HG03432 (cell line): ENCODE measurements around the gene POGZ.
A peak's percentile ranks its signal among the peaks of the same experiment; 100 is the strongest.

ENCODE experiments used
- ATAC-seq: cut with Tn5 transposase; IDR thresholded peaks from one replicate; pipeline ENCODE4 v1.9.1; 2021; ENCODE audit warnings: mild to moderate bottlenecking, moderate library complexity; ENCODE audit not compliant: unreplicated experiment

Gene POGZ, protein sequence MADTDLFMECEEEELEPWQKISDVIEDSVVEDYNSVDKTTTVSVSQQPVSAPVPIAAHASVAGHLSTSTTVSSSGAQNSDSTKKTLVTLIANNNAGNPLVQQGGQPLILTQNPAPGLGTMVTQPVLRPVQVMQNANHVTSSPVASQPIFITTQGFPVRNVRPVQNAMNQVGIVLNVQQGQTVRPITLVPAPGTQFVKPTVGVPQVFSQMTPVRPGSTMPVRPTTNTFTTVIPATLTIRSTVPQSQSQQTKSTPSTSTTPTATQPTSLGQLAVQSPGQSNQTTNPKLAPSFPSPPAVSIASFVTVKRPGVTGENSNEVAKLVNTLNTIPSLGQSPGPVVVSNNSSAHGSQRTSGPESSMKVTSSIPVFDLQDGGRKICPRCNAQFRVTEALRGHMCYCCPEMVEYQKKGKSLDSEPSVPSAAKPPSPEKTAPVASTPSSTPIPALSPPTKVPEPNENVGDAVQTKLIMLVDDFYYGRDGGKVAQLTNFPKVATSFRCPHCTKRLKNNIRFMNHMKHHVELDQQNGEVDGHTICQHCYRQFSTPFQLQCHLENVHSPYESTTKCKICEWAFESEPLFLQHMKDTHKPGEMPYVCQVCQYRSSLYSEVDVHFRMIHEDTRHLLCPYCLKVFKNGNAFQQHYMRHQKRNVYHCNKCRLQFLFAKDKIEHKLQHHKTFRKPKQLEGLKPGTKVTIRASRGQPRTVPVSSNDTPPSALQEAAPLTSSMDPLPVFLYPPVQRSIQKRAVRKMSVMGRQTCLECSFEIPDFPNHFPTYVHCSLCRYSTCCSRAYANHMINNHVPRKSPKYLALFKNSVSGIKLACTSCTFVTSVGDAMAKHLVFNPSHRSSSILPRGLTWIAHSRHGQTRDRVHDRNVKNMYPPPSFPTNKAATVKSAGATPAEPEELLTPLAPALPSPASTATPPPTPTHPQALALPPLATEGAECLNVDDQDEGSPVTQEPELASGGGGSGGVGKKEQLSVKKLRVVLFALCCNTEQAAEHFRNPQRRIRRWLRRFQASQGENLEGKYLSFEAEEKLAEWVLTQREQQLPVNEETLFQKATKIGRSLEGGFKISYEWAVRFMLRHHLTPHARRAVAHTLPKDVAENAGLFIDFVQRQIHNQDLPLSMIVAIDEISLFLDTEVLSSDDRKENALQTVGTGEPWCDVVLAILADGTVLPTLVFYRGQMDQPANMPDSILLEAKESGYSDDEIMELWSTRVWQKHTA (N-terminal part only)

DNA sequence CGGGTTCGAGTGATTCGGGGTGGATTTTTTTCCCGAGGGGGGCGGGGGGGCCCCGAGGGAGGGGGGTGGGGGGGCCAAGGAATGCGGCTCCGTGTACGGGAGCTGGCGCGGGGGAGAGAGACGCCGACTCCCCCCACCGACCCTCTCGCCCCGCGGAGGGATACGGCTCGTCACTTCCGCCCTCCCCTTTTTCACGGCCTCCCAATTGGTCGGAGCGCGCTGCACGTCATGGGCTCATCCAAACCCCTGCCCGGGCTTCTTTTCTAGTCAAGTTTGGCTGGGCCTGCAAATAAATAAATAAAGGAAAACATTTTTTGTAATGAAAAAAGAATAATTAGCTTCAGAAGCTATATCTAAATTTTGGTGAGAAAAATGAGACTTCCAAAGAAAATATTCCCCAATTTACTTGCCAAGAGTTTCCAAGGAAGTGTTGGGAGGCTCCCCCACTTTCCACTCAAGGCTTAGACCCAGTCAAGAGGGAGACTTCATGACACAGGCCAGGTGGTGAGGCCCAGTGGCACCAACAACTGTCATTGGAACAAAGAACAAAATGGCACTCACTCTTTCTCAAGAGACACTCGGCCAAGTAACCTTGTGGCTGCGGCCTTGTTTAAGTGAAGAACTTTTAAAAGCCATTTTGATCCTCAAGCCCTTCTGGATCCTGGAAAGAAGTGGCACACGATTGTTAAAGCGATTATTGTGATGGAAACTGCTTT lies at the start of gene POGZ:
Gene POGZ (minus strand): TSS at position 164 of the 716 bp plus-strand sequence. CDS start 17,290 bp downstream, outside the sequence.
- peak; percentile 68 for ATAC-seq

DNA sequence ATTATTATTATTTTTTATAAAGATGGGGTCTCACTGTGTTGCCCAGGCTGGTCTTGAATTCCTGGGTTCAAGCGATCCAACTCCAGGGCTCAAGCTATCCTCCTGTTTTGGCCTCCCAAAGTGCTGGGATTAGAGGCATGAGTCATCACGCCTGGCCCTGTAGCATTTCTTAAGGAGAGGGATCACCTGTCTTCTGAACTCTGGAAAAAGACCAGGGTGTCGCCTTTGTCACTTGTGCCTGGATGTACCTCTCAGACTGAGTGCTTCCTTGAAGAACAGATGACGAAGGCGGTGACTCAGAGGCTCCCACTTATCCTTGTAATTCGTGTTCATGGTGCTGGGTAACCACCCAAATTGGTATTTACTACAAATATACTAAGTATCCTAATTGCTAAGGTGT lies 49.5 kb upstream of the POGZ start:
- ATAC-seq = no peak

DNA sequence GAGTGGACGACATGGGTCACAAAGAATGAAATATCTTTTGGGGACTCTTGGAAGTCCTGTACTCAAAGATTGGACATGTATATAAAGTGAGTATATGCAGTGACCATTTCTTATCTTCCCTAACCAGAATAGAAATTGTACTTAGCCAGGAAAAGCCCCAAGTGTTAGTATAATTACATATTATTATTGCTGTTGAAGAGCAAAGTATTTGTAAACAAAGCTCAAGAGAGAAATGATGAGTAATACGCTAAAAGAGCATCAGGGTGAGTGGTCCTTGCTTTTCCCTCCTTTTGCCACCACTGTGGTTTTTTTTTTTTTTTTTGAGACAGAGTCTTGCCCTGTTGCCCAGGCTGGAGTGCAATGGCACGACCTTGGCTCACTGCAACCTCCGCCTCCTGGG lies 45.5 kb upstream of the POGZ start:
- ATAC-seq = no peak

DNA sequence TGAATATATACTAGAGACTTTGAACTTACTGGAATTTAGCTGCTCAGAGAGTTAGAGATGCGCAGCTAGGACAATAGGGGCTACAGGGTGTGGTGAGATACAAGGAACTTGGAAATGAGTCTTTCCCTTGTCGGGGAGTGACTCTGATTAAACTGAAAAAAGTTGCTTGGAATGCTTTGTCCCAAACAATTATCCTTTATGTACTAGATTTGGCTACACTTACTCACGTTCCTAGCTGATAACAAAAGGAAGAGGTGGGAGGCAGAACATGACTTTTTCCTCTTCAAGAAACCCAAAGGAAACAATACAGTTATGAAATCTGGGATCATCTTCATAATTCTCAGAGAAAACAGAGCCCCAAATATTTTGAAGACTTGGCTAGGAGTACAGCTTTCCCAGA lies 45.0 kb upstream of the POGZ start:
- ATAC-seq = no peak

- no peak for ATAC-seq
Observed at GRCh38 chr1:151502859-151503780, 43.8 kb upstream of the POGZ start.

- ATAC-seq = no peak
Observed at GRCh38 chr1:151502035-151502700, 42.9 kb upstream of the POGZ start.

DNA sequence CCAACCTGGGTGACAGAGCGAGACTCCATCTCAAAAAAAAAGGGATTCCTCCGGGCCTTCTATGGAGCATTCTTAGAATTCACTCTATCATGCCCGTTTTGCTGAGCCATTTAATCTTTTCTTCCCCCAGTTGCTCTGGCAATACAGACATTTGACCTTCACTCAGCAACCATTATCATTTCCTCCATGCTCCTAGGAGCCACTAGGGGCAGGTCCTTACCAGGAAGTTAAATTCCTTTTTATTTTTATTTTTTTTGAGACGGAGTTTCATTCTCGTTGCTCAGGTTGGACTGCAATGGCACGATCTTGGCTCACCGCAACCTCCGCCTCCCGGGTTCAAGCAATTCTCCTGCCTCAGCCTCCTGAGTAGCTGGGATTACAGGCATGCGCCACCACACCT lies 42.2 kb upstream of the POGZ start:
- ATAC-seq = no peak

DNA sequence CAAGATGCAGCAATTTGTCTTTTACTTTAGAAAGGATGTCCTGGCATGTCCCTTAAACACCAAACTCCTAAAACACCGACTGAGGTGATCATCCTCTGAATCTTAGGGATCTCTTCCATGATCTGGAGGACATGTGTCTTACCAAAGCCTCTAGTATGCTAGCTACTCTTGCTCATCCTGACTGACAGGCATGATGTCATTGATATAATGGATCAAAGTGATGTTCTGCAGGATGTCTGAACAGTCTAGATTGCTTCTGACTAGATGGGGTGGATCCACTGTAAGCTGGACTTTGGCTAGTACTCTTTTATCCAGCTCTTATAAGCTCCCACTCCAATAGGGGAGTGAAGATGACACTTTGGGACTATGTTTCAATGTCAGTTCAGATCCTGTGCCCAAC lies 40.6 kb upstream of the POGZ start:
- no peak for ATAC-seq

GRCh38 chr1:151499365-151499764 lies 40.1 kb upstream of the POGZ start:
- no peak for ATAC-seq

GRCh38 chr1:151495316-151495715 lies 36.0 kb upstream of the POGZ start:
- no peak for ATAC-seq

GRCh38 chr1:151494741-151495281 lies 35.5 kb upstream of the POGZ start:
- no peak for ATAC-seq

DNA sequence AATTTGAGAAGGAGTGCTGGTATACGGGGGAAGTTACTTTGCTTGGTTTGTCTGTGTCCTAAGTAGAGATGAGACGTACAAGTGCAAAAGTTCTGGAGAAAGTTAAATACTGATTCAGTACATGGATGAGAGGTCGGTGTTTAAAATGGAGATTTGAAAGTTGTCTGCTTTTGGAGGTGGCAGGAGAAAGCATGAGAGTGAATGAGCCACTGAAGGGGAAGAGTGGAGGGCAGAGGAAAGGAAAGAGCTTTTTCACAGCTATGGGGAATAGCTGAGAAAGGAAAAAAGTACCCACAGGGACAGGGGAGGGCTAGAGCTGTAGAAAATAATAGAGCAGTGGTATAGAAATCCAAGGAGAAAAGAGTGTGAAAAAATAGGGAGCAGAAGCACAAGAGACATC lies 33.7 kb upstream of the POGZ start:
- ATAC-seq = no peak

GRCh38 chr1:151492120-151492519 lies 32.8 kb upstream of the POGZ start:
- ATAC-seq = no peak

GRCh38 chr1:151491641-151492040 lies 32.3 kb upstream of the POGZ start:
- no peak for ATAC-seq

- no peak for ATAC-seq
Observed at GRCh38 chr1:151486557-151486956, 27.3 kb upstream of the POGZ start.

DNA sequence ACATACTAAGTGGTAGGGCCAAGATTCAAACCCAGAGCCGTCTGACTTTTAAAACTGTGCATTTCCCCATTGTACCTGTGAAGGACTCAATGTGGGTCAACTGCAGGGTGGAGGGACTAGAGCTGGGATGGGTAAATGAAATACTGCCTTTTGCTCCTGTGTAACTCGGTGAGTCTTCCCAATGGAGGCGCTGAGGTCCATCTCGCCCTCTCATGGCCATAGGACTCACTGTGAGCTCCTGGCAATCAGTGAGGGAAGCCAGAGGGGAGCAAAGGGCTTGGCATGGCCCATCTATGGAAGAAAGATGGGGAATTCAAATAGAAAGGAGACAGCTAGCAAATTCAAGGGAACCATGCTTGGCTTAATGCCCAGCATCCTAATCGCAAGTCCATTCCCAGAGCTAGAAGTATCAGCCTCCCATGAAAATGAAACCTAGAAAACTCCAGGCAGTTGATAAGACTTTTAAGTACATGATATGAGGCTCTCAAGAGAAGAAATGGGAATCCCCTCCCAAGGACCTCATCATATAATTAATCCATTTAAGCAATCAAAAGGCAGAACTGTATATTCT lies 26.5 kb upstream of the POGZ start:
- no peak for ATAC-seq

- no peak for ATAC-seq
Observed at GRCh38 chr1:151482017-151482416, 22.7 kb upstream of the POGZ start.

- no peak for ATAC-seq
Observed at GRCh38 chr1:151479462-151479861, 20.2 kb upstream of the POGZ start.
